HUES6 (cell line): ENCODE results near the gene PPFIBP2.

Experiments used
- H3K27ac ChIP-seq: 2 replicates; pipeline ENCODE4 v1.7.0; 2013; ENCODE audit warnings: low read depth, mild to moderate bottlenecking, low read length, inconsistent platforms
- H3K27me3 ChIP-seq: 2 replicates; pipeline ENCODE4 v1.6.1; 2013; ENCODE audit warnings: low read length; ENCODE audit not compliant: control insufficient read depth, insufficient read depth
- H3K36me3 ChIP-seq: 2 replicates; pipeline ENCODE4 v1.6.1; 2013; ENCODE audit warnings: low read length; ENCODE audit not compliant: control insufficient read depth, insufficient read depth
- H3K4me1 ChIP-seq: 2 replicates; pipeline ENCODE4 v1.6.1; 2013; ENCODE audit warnings: low read length; ENCODE audit not compliant: control insufficient read depth, insufficient read depth
- H3K4me3 ChIP-seq: 2 replicates; pipeline ENCODE4 v1.5.1; 2013; ENCODE audit warnings: low read depth, low read length
- H3K9ac ChIP-seq: one replicate; pipeline ENCODE4 v1.6.1; 2013; ENCODE audit warnings: mild to moderate bottlenecking, low read length
- H3K9me3 ChIP-seq: 2 replicates; pipeline ENCODE4 v1.6.1; 2013; ENCODE audit warnings: low read depth, low read length; ENCODE audit not compliant: control insufficient read depth, insufficient read depth

Gene PPFIBP2

GRCh38 chr11:7513234-7514098 is at the start of gene PPFIBP2:
PPFIBP2 (plus strand) TSS chr11:7513999; CDS start chr11:7549476, 35,477 bp downstream.
- H3K9ac ChIP-seq: peak within 1 kb of the TSS; percentile 18
- H3K4me3 ChIP-seq: peak within 1 kb of the TSS; percentile 82
- peaks cover 7% of the 10 kb centered on the region for H3K4me1 ChIP-seq
- no peaks in the 10 kb centered on the region for H3K9me3 ChIP-seq
- H3K27me3 ChIP-seq: peaks cover 27% of the 10 kb centered on the region
- H3K27ac ChIP-seq: no peak within 1 kb of the TSS
- no peaks in the 10 kb centered on the region for H3K36me3 ChIP-seq

GRCh38 chr11:7467652-7468051 is 46.1 kb upstream of the PPFIBP2 start:
- H3K36me3 ChIP-seq: no peaks in the 10 kb centered on the region
- no peak overlapping the region for H3K27ac ChIP-seq
- no peak overlapping the region for H3K4me3 ChIP-seq
- no peaks in the 10 kb centered on the region for H3K27me3 ChIP-seq
- no peaks in the 10 kb centered on the region for H3K9me3 ChIP-seq
- no peak overlapping the region for H3K9ac ChIP-seq
- H3K4me1 ChIP-seq: no peaks in the 10 kb centered on the region

GRCh38 chr11:7469351-7469865 is 44.4 kb upstream of the PPFIBP2 start:
- Histone ChIP-seq H3K4me1 (no peaks in the 10 kb centered on the region), H3K9ac (no peak overlapping the region), H3K36me3 (no peaks in the 10 kb centered on the region), H3K27me3 (no peaks in the 10 kb centered on the region), H3K4me3 (no peak overlapping the region), H3K27ac (no peak overlapping the region), H3K9me3 (no peaks in the 10 kb centered on the region)

GRCh38 chr11:7471071-7471470 is 42.7 kb upstream of the PPFIBP2 start:
- Histone ChIP-seq H3K9ac (no peak overlapping the region), H3K27me3 (no peaks in the 10 kb centered on the region), H3K36me3 (no peaks in the 10 kb centered on the region), H3K4me1 (no peaks in the 10 kb centered on the region), H3K9me3 (no peaks in the 10 kb centered on the region), H3K27ac (no peak overlapping the region), H3K4me3 (no peak overlapping the region)

GRCh38 chr11:7473717-7474116 is 40.1 kb upstream of the PPFIBP2 start:
- H3K27me3 ChIP-seq: no peaks in the 10 kb centered on the region
- H3K9ac ChIP-seq: no peak overlapping the region
- no peak overlapping the region for H3K4me3 ChIP-seq
- H3K36me3 ChIP-seq: no peaks in the 10 kb centered on the region
- no peaks in the 10 kb centered on the region for H3K4me1 ChIP-seq
- H3K9me3 ChIP-seq: no peaks in the 10 kb centered on the region
- no peak overlapping the region for H3K27ac ChIP-seq

- Histone ChIP-seq H3K9me3 (no peaks in the 10 kb centered on the region), H3K27me3 (no peaks in the 10 kb centered on the region), H3K9ac (no peak overlapping the region), H3K4me1 (peaks cover 8% of the 10 kb centered on the region), H3K4me3 (no peak overlapping the region), H3K27ac (no peak overlapping the region), H3K36me3 (no peaks in the 10 kb centered on the region)
Measured at GRCh38 chr11:7480113-7480512, 33.7 kb upstream of the PPFIBP2 start.

- Histone ChIP-seq H3K4me1 (peaks cover 12% of the 10 kb centered on the region), H3K4me3 (no peak overlapping the region), H3K9me3 (no peaks in the 10 kb centered on the region), H3K36me3 (no peaks in the 10 kb centered on the region), H3K9ac (no peak overlapping the region), H3K27me3 (no peaks in the 10 kb centered on the region), H3K27ac (no peak overlapping the region)
Measured at GRCh38 chr11:7484131-7484530, 29.7 kb upstream of the PPFIBP2 start.

- Histone ChIP-seq H3K9me3 (no peaks in the 10 kb centered on the region), H3K27me3 (no peaks in the 10 kb centered on the region), H3K4me3 (no peak overlapping the region), H3K9ac (no peak overlapping the region), H3K36me3 (no peaks in the 10 kb centered on the region), H3K4me1 (peaks cover 12% of the 10 kb centered on the region), H3K27ac (no peak overlapping the region; the same call in 1 of the 2 replicates)
Measured at GRCh38 chr11:7484645-7485044, 29.2 kb upstream of the PPFIBP2 start.

GRCh38 chr11:7485186-7486097 is 28.4 kb upstream of the PPFIBP2 start, which contains the start of gene OLFML1:
OLFML1 (plus strand) TSS chr11:7485506; CDS start chr11:7485876, 370 bp downstream.
- Histone ChIP-seq H3K27me3 (no peaks in the 10 kb centered on the region), H3K9me3 (no peaks in the 10 kb centered on the region), H3K4me3 (no peak within 1 kb of the TSS), H3K36me3 (no peaks in the 10 kb centered on the region), H3K9ac (no peak within 1 kb of the TSS), H3K4me1 (peaks cover 9% of the 10 kb centered on the region), H3K27ac (no peak within 1 kb of the TSS; the same call in 1 of the 2 replicates)

GRCh38 chr11:7486098-7486780 is 27.6 kb upstream of the PPFIBP2 start:
- Histone ChIP-seq H3K27ac (no peak overlapping the region), H3K9me3 (no peaks in the 10 kb centered on the region), H3K9ac (no peak overlapping the region), H3K27me3 (no peaks in the 10 kb centered on the region), H3K4me1 (peaks cover 9% of the 10 kb centered on the region), H3K4me3 (no peak overlapping the region), H3K36me3 (no peaks in the 10 kb centered on the region)
